ENCODE measurements around the gene JAG2. TPM values are rescaled to one million over a fixed set of nuclear protein-coding genes. Genes with fewer than 3 reads are reported as not detected.
A peak's percentile ranks its signal among the peaks of the same experiment; 100 is the strongest.

Gene JAG2
- total and polyA plus RNA-seq, 8 donors: 10.1 to 34.2 (median 14.6) TPM

GRCh38 chr14:105197211-105197641 lies 28.6 kb upstream of the JAG2 start:
- H3K4me3 ChIP-seq: no peak overlapping the region
- H3K27me3 ChIP-seq: peaks cover 21 to 97% of the 10 kb centered on the region in 2 donors
- H3K4me1 ChIP-seq: peaks cover 20 to 84% of the 10 kb centered on the region in 2 donors
- H3K27ac ChIP-seq: peak overlapping the region; percentile 73 to 81
- ATAC-seq: no peak
- no peaks in the 10 kb centered on the region for H3K9me3 ChIP-seq
- peak in 1 of 4 donors; percentile 55 for DNase-seq
- no peak for TF ChIP-seq CTCF (IDR thresholded peaks at IDR 0.05)
- intact Hi-C loops (cut with DNase I): no loop called here
- no peaks in the 10 kb centered on the region for H3K36me3 ChIP-seq

- Histone ChIP-seq H3K27ac (peak overlapping the region; percentile 73 to 81), H3K27me3 (peaks cover 21 to 94% of the 10 kb centered on the region in 2 donors), H3K4me3 (no peak overlapping the region), H3K4me1 (peaks cover 20 to 80% of the 10 kb centered on the region in 2 donors), H3K36me3 (no peaks in the 10 kb centered on the region), H3K9me3 (no peaks in the 10 kb centered on the region)
- TF ChIP-seq CTCF (IDR thresholded peaks at IDR 0.05): no peak
- intact Hi-C loops (cut with DNase I): no loop called here
- ATAC-seq (peak; percentile 25), DNase-seq (peak in 1 of 4 donors; percentile 49)
Observed at GRCh38 chr14:105196265-105196960, 27.8 kb upstream of the JAG2 start.

- no peak for DNase-seq
- Histone ChIP-seq H3K4me3 (no peak overlapping the region), H3K4me1 (peaks cover 20 to 76% of the 10 kb centered on the region in 2 donors), H3K27ac (peak overlapping the region; percentile 73 to 81), H3K27me3 (peaks cover 21 to 93% of the 10 kb centered on the region in 2 donors), H3K36me3 (no peaks in the 10 kb centered on the region), H3K9me3 (no peaks in the 10 kb centered on the region)
- ATAC-seq: no peak
- no peak for TF ChIP-seq CTCF (IDR thresholded peaks at IDR 0.05)
- intact Hi-C loops (cut with DNase I): no loop called here
Observed at GRCh38 chr14:105195522-105196264, 27.1 kb upstream of the JAG2 start.

GRCh38 chr14:105195051-105195450 lies 26.5 kb upstream of the JAG2 start:
- peaks cover 21 to 87% of the 10 kb centered on the region in 2 donors for H3K27me3 ChIP-seq
- ATAC-seq (no peak), DNase-seq (no peak)
- H3K9me3 ChIP-seq: no peaks in the 10 kb centered on the region
- H3K36me3 ChIP-seq: no peaks in the 10 kb centered on the region
- H3K4me3 ChIP-seq: no peak overlapping the region
- peak overlapping the region; percentile 73 to 81 for H3K27ac ChIP-seq
- intact Hi-C loops (cut with DNase I): no loop called here
- no peak for TF ChIP-seq CTCF (IDR thresholded peaks at IDR 0.05)
- peaks cover 20 to 76% of the 10 kb centered on the region in 2 donors for H3K4me1 ChIP-seq
